Caco-2 (cell line): Measurements from ENCODE around the gene C19orf12. TPM values are rescaled to one million over a fixed set of nuclear protein-coding genes. Genes with fewer than 3 reads are reported as not detected.

Source experiments
- BruUV-seq: library from RNA; stranded (reverse); fragments of 400-500 nt; replicated peaks from 2 replicates; lab custom pipeline; 2021; lab: Mats Ljungman, UMichigan
- CTCF ChIA-PET: fragments of 300-600 bp; sonication (Branson Sonifier 250); formaldehyde crosslinking; loops from one replicate; lab custom pipeline; 2022; ENCODE audit warnings: antibody characterized with exemption; lab: Charles Lee
- POLR2A ChIA-PET: fragments of 300-600 bp; sonication (Branson Sonifier 250); formaldehyde crosslinking; loops from one replicate; lab custom pipeline; 2022; ENCODE audit warnings: antibody characterized with exemption; lab: Charles Lee
- DNase-seq, 2 experiments: peaks; one replicate each; pipeline versions ENCODE4 v3.0.0 to v3.0.0-alpha.2; 2020 to 2022
- H3K27me3 ChIP-seq: replicated peaks from 2 replicates; pipeline ENCODE4 v1.6.0; 2011; ENCODE audit warnings: low read length; ENCODE audit not compliant: control insufficient read depth, insufficient read depth
- H3K36me3 ChIP-seq: 2 replicates; pipeline ENCODE4 v1.5.1; 2011; ENCODE audit warnings: low read length; ENCODE audit not compliant: control insufficient read depth, insufficient read depth
- H3K4me1 ChIP-seq: fragments of 250-450 bp; sonication (Bioruptor Pico); 2 replicates; pipeline ENCODE4 v1.5.1; 2020; ENCODE audit warnings: mild to moderate bottlenecking
- H3K4me3 ChIP-seq: 2 replicates; pipeline ENCODE4 v1.5.1; 2011; ENCODE audit warnings: low read depth, mild to moderate bottlenecking, control low read depth, low read length
- H3K9me3 ChIP-seq: fragments of 250-450 bp; sonication (Bioruptor Pico); 2 replicates; pipeline ENCODE4 v1.5.1; 2020; ENCODE audit warnings: mild to moderate bottlenecking, moderate library complexity
- H3K27ac Mint-ChIP-seq: one replicate; pipeline ENCODE4 v1.8.0; 2022; ENCODE audit warnings: mixed read lengths; ENCODE audit not compliant: unreplicated experiment
- H3K27me3 Mint-ChIP-seq: one replicate; pipeline ENCODE4 v1.8.0; 2022; ENCODE audit warnings: mixed read lengths; ENCODE audit not compliant: insufficient read depth, unreplicated experiment
- H3K36me3 Mint-ChIP-seq: one replicate; pipeline ENCODE4 v1.8.0; 2022; ENCODE audit warnings: mild to moderate bottlenecking, mixed read lengths; ENCODE audit not compliant: insufficient read depth, unreplicated experiment
- H3K4me1 Mint-ChIP-seq: one replicate; pipeline ENCODE4 v1.8.0; 2022; ENCODE audit warnings: low read depth, mixed read lengths; ENCODE audit not compliant: unreplicated experiment
- H3K4me3 Mint-ChIP-seq: one replicate; pipeline ENCODE4 v1.8.0; 2022; ENCODE audit warnings: mild to moderate bottlenecking, moderate library complexity, mixed read lengths; ENCODE audit not compliant: unreplicated experiment
- H3K9me3 Mint-ChIP-seq: one replicate; pipeline ENCODE4 v1.8.0; 2022; ENCODE audit warnings: mixed read lengths; ENCODE audit not compliant: unreplicated experiment
- CTCF ChIP-seq, 2 experiments: fragments of 200-600 bp in 1 of 2; IDR thresholded peaks; 1 replicate in 1 of 2; 2 replicates in 1 of 2; pipeline versions ENCODE4 v1.5.1 to v1.8.0; 2011 to 2022; ENCODE audit warnings: antibody characterized with exemption in 1 of 2, control low read depth in 1 of 2, inconsistent platforms in 1 of 2, low read depth in 1 of 2, low read length in 1 of 2, mild to moderate bottlenecking in 1 of 2, moderate library complexity in 1 of 2; ENCODE audit not compliant: insufficient read depth in 1 of 2, severe bottlenecking in 1 of 2, unreplicated experiment in 1 of 2
- intact Hi-C: fragments of 100-400 bp; cut with micrococcal nuclease; formaldehyde crosslinking; loops from one replicate; pipeline ENCODE4 v1.10.0; 2022; ENCODE audit not compliant: unreplicated experiment
- total RNA-seq: library from RNA; stranded (reverse); gene quantifications from 2 replicates; pipeline ENCODE4 v1.2.3, GENCODE V29; 2022

C19orf12 gene
- total RNA-seq, 1 experiment from 2014 or later: 20.8 TPM

- H3K27ac Mint-ChIP-seq: no peak overlapping the region
- H3K27me3 Mint-ChIP-seq: peaks cover 7% of the 10 kb centered on the region
Observed at GRCh38 chr19:29743681-29744080, 28.6 kb upstream of the C19orf12 start.

GRCh38 chr19:29741776-29742175, 26.7 kb upstream of the C19orf12 start:
- no peak for TF ChIP-seq CTCF (IDR thresholded peaks at IDR 0.05; ENCODE audit: insufficient read depth in 1 of 2, low read depth in 1 of 2, low read length in 1 of 2, severe bottlenecking in 1 of 2, unreplicated experiment in 1 of 2)
- no peaks in the 10 kb centered on the region; the same call in 1 of the 2 replicates for H3K27me3 ChIP-seq
- ChIA-PET CTCF (interaction anchor here (0.6 kb wide), 1 partner anchor 217 kb away, joined by 4 read pairs; no protein-coding TSS in a partner anchor), POLR2A (no interaction called here)
- no TSS peak for BruUV-seq
- Mint-ChIP-seq H3K36me3 (no peaks in the 10 kb centered on the region), H3K4me3 (no peak overlapping the region), H3K4me1 (no peaks in the 10 kb centered on the region), H3K27ac (no peak overlapping the region), H3K27me3 (peaks cover 7% of the 10 kb centered on the region), H3K9me3 (no peaks in the 10 kb centered on the region)
- H3K9me3 ChIP-seq: no peaks in the 10 kb centered on the region
- no peak overlapping the region for H3K4me3 ChIP-seq
- no peak for DNase-seq
- intact Hi-C loops: no loop called here
- H3K36me3 ChIP-seq: no peaks in the 10 kb centered on the region
- H3K4me1 ChIP-seq: no peaks in the 10 kb centered on the region

More at GRCh38 chr19:29743681-29744080, 28.6 kb upstream of the C19orf12 start:
- no peaks in the 10 kb centered on the region for H3K9me3 Mint-ChIP-seq
- H3K4me3 Mint-ChIP-seq: no peak overlapping the region
- ChIA-PET POLR2A (no interaction called here), CTCF (interaction anchor here (0.6 to 2.0 kb wide), 3 partner anchors 16 to 186 kb away, joined by 3 to 6 read pairs (median 4); no protein-coding TSS in a partner anchor)
- Histone ChIP-seq H3K9me3 (no peaks in the 10 kb centered on the region), H3K36me3 (no peaks in the 10 kb centered on the region), H3K4me1 (no peaks in the 10 kb centered on the region), H3K27me3 (no peaks in the 10 kb centered on the region), H3K4me3 (no peak overlapping the region)
- H3K4me1 Mint-ChIP-seq: no peaks in the 10 kb centered on the region
- intact Hi-C loops: no loop called here
- BruUV-seq: no TSS peak
- no peak for DNase-seq
- TF ChIP-seq CTCF (IDR thresholded peaks at IDR 0.05; ENCODE audit: insufficient read depth in 1 of 2, low read depth in 1 of 2, low read length in 1 of 2, severe bottlenecking in 1 of 2, unreplicated experiment in 1 of 2): no peak
- no peaks in the 10 kb centered on the region for H3K36me3 Mint-ChIP-seq

GRCh38 chr19:29741226-29741625, 26.2 kb upstream of the C19orf12 start:
- Histone ChIP-seq H3K4me3 (no peak overlapping the region), H3K27me3 (no peaks in the 10 kb centered on the region; the same call in 1 of the 2 replicates), H3K9me3 (no peaks in the 10 kb centered on the region), H3K36me3 (no peaks in the 10 kb centered on the region), H3K4me1 (no peaks in the 10 kb centered on the region)
- no peak for TF ChIP-seq CTCF (IDR thresholded peaks at IDR 0.05; ENCODE audit: insufficient read depth in 1 of 2, low read depth in 1 of 2, low read length in 1 of 2, severe bottlenecking in 1 of 2, unreplicated experiment in 1 of 2)
- ChIA-PET POLR2A (no interaction called here), CTCF (interaction anchor here (0.6 kb wide), 1 partner anchor 217 kb away, joined by 4 read pairs; no protein-coding TSS in a partner anchor)
- Mint-ChIP-seq H3K36me3 (no peaks in the 10 kb centered on the region), H3K4me1 (no peaks in the 10 kb centered on the region), H3K4me3 (no peak overlapping the region), H3K27ac (no peak overlapping the region), H3K9me3 (no peaks in the 10 kb centered on the region), H3K27me3 (peaks cover 7% of the 10 kb centered on the region)
- DNase-seq: no peak
- intact Hi-C loops: no loop called here
- no TSS peak for BruUV-seq
